ENCODE measurements around the gene ENHO. TPM values are rescaled to one million over a fixed set of nuclear protein-coding genes. Genes with fewer than 3 reads are reported as not detected.

ENHO gene
- total and polyA plus RNA-seq, 10 of the 15 experiments (the other 5 are each of a cell fraction or from before 2014, with no cell fraction given) = not detected

DNA sequence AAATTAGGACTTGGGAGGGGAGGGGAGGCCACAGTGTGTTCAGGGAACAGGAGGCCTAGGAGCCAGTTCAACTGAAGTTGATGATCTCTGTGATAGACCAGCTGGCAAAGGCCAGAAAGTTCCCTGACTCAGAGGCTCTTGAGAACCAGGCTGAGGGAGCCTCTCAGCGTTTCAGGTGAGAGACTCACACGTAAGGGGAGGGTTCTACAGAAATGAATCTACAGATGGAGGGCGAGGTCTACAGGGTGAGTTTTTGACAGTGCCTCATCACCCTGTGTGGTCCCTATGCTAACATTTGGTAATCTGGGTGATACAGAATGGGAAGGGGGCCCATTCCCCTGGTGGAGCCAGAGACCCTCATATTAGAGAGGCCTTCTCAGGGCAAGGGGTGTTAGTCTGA, 32.0 kb downstream of the ENHO start:
- in situ Hi-C loops (cut with MboI) = no loop called here
- DNase-seq (ENCODE audit: low read depth, low spot score) = no peak
- no peak overlapping the region for H3K27ac ChIP-seq (ENCODE audit: control insufficient read depth, insufficient read depth)
- FAIRE-seq = no peak
- H3K4me2 ChIP-seq (ENCODE audit: control insufficient read depth, insufficient read depth) = no peak overlapping the region
- no peak overlapping the region for H2AFZ ChIP-seq (ENCODE audit: control insufficient read depth, low read depth, low read length)
- H3K79me2 ChIP-seq (ENCODE audit: control insufficient read depth, insufficient read depth, low read length) = no peaks in the 10 kb centered on the region
- peaks cover 4 to 21% of the 10 kb centered on the region in 2 experiments; a peak in 3 of 4 replicates for H3K27me3 ChIP-seq (replicated peaks in 1 of 2; ENCODE audit: control insufficient read depth in 2 of 2, insufficient read depth in 2 of 2, low read length in 1 of 2)
- H3K9ac ChIP-seq (ENCODE audit: control insufficient read depth, insufficient read depth, low read length) = no peak overlapping the region
- 0% methylated on average over 3 of the region's 3 CpGs for WGBS (ENCODE audit: insufficient coverage, insufficient replicate concordance, low lambda C conversion rate, missing lambda C conversion rate)
- H4K20me1 ChIP-seq (ENCODE audit: control insufficient read depth, insufficient read depth) = no peaks in the 10 kb centered on the region; the same call in 1 of the 2 replicates
- intact Hi-C loops (cut with micrococcal nuclease; ENCODE audit: unreplicated experiment) = no loop called here
- no peak overlapping the region for H3K4me3 ChIP-seq
- no peak for ATAC-seq
- POLR2A ChIA-PET = no interaction called here
- no peaks in the 10 kb centered on the region for H3K9me3 ChIP-seq (replicated peaks; ENCODE audit: control insufficient read depth, insufficient read depth, low read length)
- no TSS peak for BruUV-seq (replicated peaks)
- CTCF ChIA-PET = interaction anchor here (1.9 to 2.0 kb wide), 2 partner anchors 10 to 12 kb away, joined by 5 to 8 read pairs; no protein-coding TSS in a partner anchor
- no peaks in the 10 kb centered on the region for H3K36me3 ChIP-seq (ENCODE audit: control insufficient read depth in 2 of 2, insufficient read depth in 2 of 2, low read length in 1 of 2)
- SMC1A ChIA-PET (ENCODE audit: uncharacterized antibody, unreplicated experiment) = interaction anchor here (1.1 kb wide), 1 partner anchor 54 kb away, joined by 3 read pairs; no protein-coding TSS in a partner anchor
- RAD21 ChIA-PET (ENCODE audit: unreplicated experiment) = no interaction called here
- H3K4me1 ChIP-seq (ENCODE audit: control insufficient read depth, insufficient read depth, low read length) = no peaks in the 10 kb centered on the region
- TF ChIP-seq SMARCA5 (IDR thresholded peaks at IDR 0.05) (no peak), MTA2 (IDR thresholded peaks at IDR 0.05; ENCODE audit: low read depth) (no peak), SMAD1 (IDR thresholded peaks at IDR 0.05; ENCODE audit: low read depth, partially characterized antibody) (no peak)
- TF ChIP-seq, protein P1, sequence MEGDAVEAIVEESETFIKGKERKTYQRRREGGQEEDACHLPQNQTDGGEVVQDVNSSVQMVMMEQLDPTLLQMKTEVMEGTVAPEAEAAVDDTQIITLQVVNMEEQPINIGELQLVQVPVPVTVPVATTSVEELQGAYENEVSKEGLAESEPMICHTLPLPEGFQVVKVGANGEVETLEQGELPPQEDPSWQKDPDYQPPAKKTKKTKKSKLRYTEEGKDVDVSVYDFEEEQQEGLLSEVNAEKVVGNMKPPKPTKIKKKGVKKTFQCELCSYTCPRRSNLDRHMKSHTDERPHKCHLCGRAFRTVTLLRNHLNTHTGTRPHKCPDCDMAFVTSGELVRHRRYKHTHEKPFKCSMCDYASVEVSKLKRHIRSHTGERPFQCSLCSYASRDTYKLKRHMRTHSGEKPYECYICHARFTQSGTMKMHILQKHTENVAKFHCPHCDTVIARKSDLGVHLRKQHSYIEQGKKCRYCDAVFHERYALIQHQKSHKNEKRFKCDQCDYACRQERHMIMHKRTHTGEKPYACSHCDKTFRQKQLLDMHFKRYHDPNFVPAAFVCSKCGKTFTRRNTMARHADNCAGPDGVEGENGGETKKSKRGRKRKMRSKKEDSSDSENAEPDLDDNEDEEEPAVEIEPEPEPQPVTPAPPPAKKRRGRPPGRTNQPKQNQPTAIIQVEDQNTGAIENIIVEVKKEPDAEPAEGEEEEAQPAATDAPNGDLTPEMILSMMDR (IDR thresholded peaks at IDR 0.05 in 2 of 3, conservative IDR thresholded peaks at IDR 0.05 in 1 of 3; ENCODE audit: control insufficient read depth in 2 of 3, extremely low read depth in 1 of 3, insufficient read depth in 1 of 3, low read depth in 3 of 3, low read length in 3 of 3) = no peak

DNA sequence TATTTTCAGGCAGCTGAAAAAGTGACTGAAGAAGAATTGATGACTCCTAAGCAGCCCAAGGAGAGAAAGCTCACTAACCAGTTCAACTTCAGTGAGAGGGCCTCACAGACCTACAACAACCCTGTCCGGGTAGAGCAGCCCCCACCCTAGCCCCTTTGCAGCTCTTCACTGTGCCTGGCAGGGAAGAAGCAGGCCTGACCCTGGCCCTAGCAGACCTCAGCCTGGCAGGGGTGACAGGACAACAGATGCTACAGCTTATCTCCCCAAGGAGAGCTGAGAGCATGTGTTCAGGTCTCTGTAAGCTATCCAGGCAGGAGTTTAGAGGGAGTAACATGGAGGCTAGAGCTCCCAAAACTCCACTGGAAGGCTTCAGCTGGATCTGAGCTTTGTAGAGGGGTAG, 32.4 kb downstream of the ENHO start:
- CTCF ChIA-PET = interaction anchor here (1.9 to 2.0 kb wide), 3 partner anchors 10 to 144 kb away, joined by 4 to 8 read pairs (median 5); no protein-coding TSS in a partner anchor
- DNase-seq (ENCODE audit: low read depth, low spot score) = no peak
- intact Hi-C loops (cut with micrococcal nuclease; ENCODE audit: unreplicated experiment) = no loop called here
- no peak overlapping the region for H3K4me3 ChIP-seq
- in situ Hi-C loops (cut with MboI) = no loop called here
- no peak overlapping the region for H3K9ac ChIP-seq (ENCODE audit: control insufficient read depth, insufficient read depth, low read length)
- H3K27me3 ChIP-seq (replicated peaks in 1 of 2; ENCODE audit: control insufficient read depth in 2 of 2, insufficient read depth in 2 of 2, low read length in 1 of 2) = peaks cover 4 to 22% of the 10 kb centered on the region in 2 experiments; a peak in 3 of 4 replicates
- no peak overlapping the region for H3K4me2 ChIP-seq (ENCODE audit: control insufficient read depth, insufficient read depth)
- no peak overlapping the region for H2AFZ ChIP-seq (ENCODE audit: control insufficient read depth, low read depth, low read length)
- RAD21 ChIA-PET (ENCODE audit: unreplicated experiment) = no interaction called here
- POLR2A ChIA-PET = no interaction called here
- SMC1A ChIA-PET (ENCODE audit: uncharacterized antibody, unreplicated experiment) = interaction anchor here (1.1 kb wide), 2 partner anchors 46 to 54 kb away, joined by 3 read pairs; no protein-coding TSS in a partner anchor
- 5% methylated on average over 1 of the region's 1 CpG for WGBS (ENCODE audit: insufficient coverage, insufficient replicate concordance, low lambda C conversion rate, missing lambda C conversion rate)
- ATAC-seq = no peak
- no peak for FAIRE-seq
- no peak overlapping the region for H3K27ac ChIP-seq (ENCODE audit: control insufficient read depth, insufficient read depth)
- no peaks in the 10 kb centered on the region; the same call in 1 of the 2 replicates for H4K20me1 ChIP-seq (ENCODE audit: control insufficient read depth, insufficient read depth)
- no peaks in the 10 kb centered on the region for H3K9me3 ChIP-seq (replicated peaks; ENCODE audit: control insufficient read depth, insufficient read depth, low read length)
- H3K36me3 ChIP-seq (ENCODE audit: control insufficient read depth in 2 of 2, insufficient read depth in 2 of 2, low read length in 1 of 2) = no peaks in the 10 kb centered on the region
- no peaks in the 10 kb centered on the region for H3K4me1 ChIP-seq (ENCODE audit: control insufficient read depth, insufficient read depth, low read length)
- no TSS peak for BruUV-seq (replicated peaks)
- no peaks in the 10 kb centered on the region for H3K79me2 ChIP-seq (ENCODE audit: control insufficient read depth, insufficient read depth, low read length)
- TF ChIP-seq MYB (IDR thresholded peaks at IDR 0.05; ENCODE audit: borderline replicate concordance, low read depth, low read length) (no peak), EZH2 (IDR thresholded peaks at IDR 0.05; ENCODE audit: borderline replicate concordance, control insufficient read depth, low read depth, low read length) (no peak), CBFB (IDR thresholded peaks at IDR 0.05; ENCODE audit: low read depth) (no peak), POLR2A (IDR thresholded peaks at IDR 0.05; ENCODE audit: low read depth, low read length) (no peak), KLF5 (IDR thresholded peaks at IDR 0.05; ENCODE audit: partially characterized antibody) (no peak), RUNX3 (IDR thresholded peaks at IDR 0.05; ENCODE audit: low read length) (no peak), EGR1 (IDR thresholded peaks at IDR 0.05; ENCODE audit: borderline replicate concordance in 1 of 2, low read depth in 2 of 2, low read length in 2 of 2) (no peak), NR2C1 (IDR thresholded peaks at IDR 0.05) (no peak), POLR2AphosphoS5 (IDR thresholded peaks at IDR 0.05; ENCODE audit: low read length) (no peak)
- TF ChIP-seq, protein P2, sequence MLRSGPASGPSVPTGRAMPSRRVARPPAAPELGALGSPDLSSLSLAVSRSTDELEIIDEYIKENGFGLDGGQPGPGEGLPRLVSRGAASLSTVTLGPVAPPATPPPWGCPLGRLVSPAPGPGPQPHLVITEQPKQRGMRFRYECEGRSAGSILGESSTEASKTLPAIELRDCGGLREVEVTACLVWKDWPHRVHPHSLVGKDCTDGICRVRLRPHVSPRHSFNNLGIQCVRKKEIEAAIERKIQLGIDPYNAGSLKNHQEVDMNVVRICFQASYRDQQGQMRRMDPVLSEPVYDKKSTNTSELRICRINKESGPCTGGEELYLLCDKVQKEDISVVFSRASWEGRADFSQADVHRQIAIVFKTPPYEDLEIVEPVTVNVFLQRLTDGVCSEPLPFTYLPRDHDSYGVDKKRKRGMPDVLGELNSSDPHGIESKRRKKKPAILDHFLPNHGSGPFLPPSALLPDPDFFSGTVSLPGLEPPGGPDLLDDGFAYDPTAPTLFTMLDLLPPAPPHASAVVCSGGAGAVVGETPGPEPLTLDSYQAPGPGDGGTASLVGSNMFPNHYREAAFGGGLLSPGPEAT (IDR thresholded peaks at IDR 0.05; ENCODE audit: low read depth) = no peak

Data from GM12878 (cell line).